ENCODE measurements around the gene TCF7L1. TPM values are rescaled to one million over a fixed set of nuclear protein-coding genes. Genes with fewer than 3 reads are reported as not detected.

TCF7L1 gene, protein sequence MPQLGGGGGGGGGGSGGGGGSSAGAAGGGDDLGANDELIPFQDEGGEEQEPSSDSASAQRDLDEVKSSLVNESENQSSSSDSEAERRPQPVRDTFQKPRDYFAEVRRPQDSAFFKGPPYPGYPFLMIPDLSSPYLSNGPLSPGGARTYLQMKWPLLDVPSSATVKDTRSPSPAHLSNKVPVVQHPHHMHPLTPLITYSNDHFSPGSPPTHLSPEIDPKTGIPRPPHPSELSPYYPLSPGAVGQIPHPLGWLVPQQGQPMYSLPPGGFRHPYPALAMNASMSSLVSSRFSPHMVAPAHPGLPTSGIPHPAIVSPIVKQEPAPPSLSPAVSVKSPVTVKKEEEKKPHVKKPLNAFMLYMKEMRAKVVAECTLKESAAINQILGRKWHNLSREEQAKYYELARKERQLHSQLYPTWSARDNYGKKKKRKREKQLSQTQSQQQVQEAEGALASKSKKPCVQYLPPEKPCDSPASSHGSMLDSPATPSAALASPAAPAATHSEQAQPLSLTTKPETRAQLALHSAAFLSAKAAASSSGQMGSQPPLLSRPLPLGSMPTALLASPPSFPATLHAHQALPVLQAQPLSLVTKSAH
- under 1 TPM in 1 of 6 donors, not detected in 5; 0.35 TPM for polyA plus RNA-seq (ENCODE audit: low read depth in 6 of 6)

- DNase-seq = peak; percentile 7
- Mint-ChIP-seq H3K36me3 (no peaks in the 10 kb centered on the region), H3K27ac (peak within 1 kb of the TSS in 2 of 6 donors; percentile 47), H3K4me1 (peaks cover 10 to 14% (median 12%) of the 10 kb centered on the region in 3 donors), H3K27me3 (peaks cover 56 to 62% (median 58%) of the 10 kb centered on the region in 3 donors), H3K4me3 (peak within 1 kb of the TSS; percentile 78 to 87 (median 82)), H3K9me3 (no peaks in the 10 kb centered on the region)
- ATAC-seq (ENCODE audit: low read depth in 2 of 2) = peak; percentile 69 to 72
Observed at GRCh38 chr2:85132834-85133637, at the start of gene TCF7L1. Gene TCF7L1 (plus strand): TSS chr2:85133392. CDS start chr2:85133685, 293 bp downstream.

- Mint-ChIP-seq H3K27ac (no peak overlapping the region), H3K4me1 (peaks cover 7 to 12% (median 12%) of the 10 kb centered on the region in 3 donors), H3K36me3 (peaks cover 0 to 23% of the 10 kb centered on the region in 2 donors), H3K27me3 (peaks cover 8 to 23% (median 12%) of the 10 kb centered on the region in 3 donors), H3K4me3 (no peak overlapping the region), H3K9me3 (peaks cover 1 to 26% (median 21%) of the 10 kb centered on the region in 7 donors)
- ATAC-seq (ENCODE audit: low read depth in 2 of 2) (no peak), DNase-seq (no peak)
Observed at GRCh38 chr2:85085563-85085962, 47.6 kb upstream of the TCF7L1 start.

DNA sequence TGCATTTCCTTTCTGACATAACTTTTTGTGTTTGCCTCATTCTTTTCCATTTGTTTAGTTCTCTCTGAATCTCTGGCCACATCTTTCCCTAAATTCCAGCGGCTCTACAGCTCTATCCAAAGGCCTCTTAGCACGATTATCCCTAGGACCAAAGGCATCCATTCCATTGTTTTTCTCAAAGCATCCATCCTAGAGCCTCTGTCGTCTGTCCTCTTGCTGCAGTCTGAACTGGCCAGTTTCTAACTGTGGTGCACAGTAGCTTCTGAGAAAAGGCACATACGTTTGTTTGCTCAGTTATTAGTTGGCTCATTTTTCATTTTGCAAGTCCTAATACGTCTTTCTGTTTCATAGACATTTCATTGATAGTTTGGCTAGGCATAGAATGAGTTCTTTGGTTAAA lies 45.7 kb upstream of the TCF7L1 start:
- no peak overlapping the region for H3K4me3 Mint-ChIP-seq
- peaks cover 0 to 7% (median 6%) of the 10 kb centered on the region in 3 donors for H3K4me1 Mint-ChIP-seq
- H3K36me3 Mint-ChIP-seq = peaks cover 0 to 9% of the 10 kb centered on the region in 2 donors
- H3K27me3 Mint-ChIP-seq = peaks cover 8 to 23% (median 12%) of the 10 kb centered on the region in 3 donors
- no peak overlapping the region for H3K27ac Mint-ChIP-seq
- DNase-seq = no peak
- H3K9me3 Mint-ChIP-seq = peaks cover 1 to 13% (median 7%) of the 10 kb centered on the region in 7 donors
- no peak for ATAC-seq (ENCODE audit: low read depth in 2 of 2)

GRCh38 chr2:85088921-85089320 lies 44.3 kb upstream of the TCF7L1 start:
- peak overlapping the region in 1 of 6 donors; percentile 17 for H3K27ac Mint-ChIP-seq
- DNase-seq (no peak), ATAC-seq (ENCODE audit: low read depth in 2 of 2) (no peak)
- no peaks in the 10 kb centered on the region for H3K36me3 Mint-ChIP-seq
- H3K27me3 Mint-ChIP-seq = peaks cover 0 to 13% (median 8%) of the 10 kb centered on the region in 3 donors
- H3K9me3 Mint-ChIP-seq = no peaks in the 10 kb centered on the region
- H3K4me3 Mint-ChIP-seq = no peak overlapping the region
- peaks cover 0 to 6% (median 0%) of the 10 kb centered on the region in 3 donors for H3K4me1 Mint-ChIP-seq

DNA sequence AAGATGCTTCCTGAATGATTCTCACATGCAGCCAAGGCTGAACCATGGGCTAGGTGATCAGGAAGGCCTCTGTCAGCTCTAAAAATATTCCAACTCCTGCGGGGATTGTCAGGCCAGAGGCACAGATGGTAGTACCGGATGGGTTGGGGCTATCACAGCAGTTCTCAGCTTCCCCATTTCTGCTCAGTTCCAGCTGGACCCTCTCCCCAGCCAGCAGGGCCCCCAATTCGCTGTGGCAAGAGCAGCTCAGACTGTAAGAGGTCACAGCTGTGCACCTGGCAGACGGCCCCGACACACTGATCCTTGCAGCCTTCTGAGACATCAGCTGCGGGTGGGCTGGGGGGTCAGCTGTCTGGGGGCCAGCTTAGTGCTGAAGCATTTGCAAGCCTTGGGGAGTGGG lies 43.6 kb upstream of the TCF7L1 start:
- H3K27ac Mint-ChIP-seq = peak overlapping the region in 1 of 6 donors; percentile 7
- DNase-seq = no peak
- H3K9me3 Mint-ChIP-seq = peaks cover 0 to 6% (median 0%) of the 10 kb centered on the region in 7 donors
- H3K27me3 Mint-ChIP-seq = peaks cover 0 to 8% (median 8%) of the 10 kb centered on the region in 3 donors
- peaks cover 0 to 6% (median 0%) of the 10 kb centered on the region in 3 donors for H3K4me1 Mint-ChIP-seq
- no peak for ATAC-seq (ENCODE audit: low read depth in 2 of 2)
- H3K4me3 Mint-ChIP-seq = peak overlapping the region in 2 of 8 donors; percentile 39 to 77
- no peaks in the 10 kb centered on the region for H3K36me3 Mint-ChIP-seq

DNA sequence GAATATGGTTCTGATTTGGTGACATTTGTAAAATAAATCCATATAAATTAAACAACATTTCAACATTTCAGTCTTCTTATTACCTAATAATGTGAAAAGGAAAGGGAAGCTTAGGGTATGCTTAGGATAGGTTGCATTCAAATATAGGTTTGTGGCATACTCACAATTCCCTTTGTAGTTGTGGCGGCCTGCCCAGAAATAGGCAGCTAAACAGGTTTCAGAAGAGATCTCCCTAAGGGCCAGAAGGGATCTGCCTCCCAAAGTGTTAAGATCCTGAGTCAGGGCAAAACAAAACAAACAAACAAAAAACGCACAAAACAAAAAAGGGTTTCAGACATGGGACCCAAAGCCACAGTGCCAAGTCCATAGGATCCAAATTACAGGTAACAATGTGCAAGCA lies 41.4 kb upstream of the TCF7L1 start:
- H3K9me3 Mint-ChIP-seq = peaks cover 0 to 6% (median 0%) of the 10 kb centered on the region in 7 donors
- peaks cover 0 to 16% (median 14%) of the 10 kb centered on the region in 3 donors for H3K27me3 Mint-ChIP-seq
- no peak for DNase-seq
- H3K36me3 Mint-ChIP-seq = no peaks in the 10 kb centered on the region
- no peak for ATAC-seq (ENCODE audit: low read depth in 2 of 2)
- peaks cover 0 to 6% (median 0%) of the 10 kb centered on the region in 3 donors for H3K4me1 Mint-ChIP-seq
- H3K4me3 Mint-ChIP-seq = no peak overlapping the region
- H3K27ac Mint-ChIP-seq = no peak overlapping the region

DNA sequence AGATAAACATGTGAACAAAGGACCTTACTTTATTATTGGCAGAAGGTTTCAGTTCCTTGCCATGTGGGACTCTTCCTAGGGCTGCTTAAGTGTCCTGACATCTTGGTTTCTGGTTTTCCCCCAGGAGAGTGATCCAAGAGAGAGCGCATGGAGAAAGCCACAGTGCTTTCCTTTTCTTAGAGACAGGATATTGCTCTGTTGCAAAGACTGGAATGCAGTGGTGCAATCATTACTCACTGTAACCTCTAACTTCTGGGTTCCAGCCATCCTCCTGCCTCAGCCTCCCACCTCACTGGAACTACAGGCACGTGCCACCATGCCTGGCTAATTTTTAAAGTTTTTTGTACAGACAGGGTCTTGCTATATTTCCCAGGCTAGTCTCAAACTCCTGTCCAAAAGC lies 38.1 kb upstream of the TCF7L1 start:
- Mint-ChIP-seq H3K27me3 (peaks cover 19 to 29% (median 19%) of the 10 kb centered on the region in 3 donors), H3K4me3 (no peak overlapping the region), H3K27ac (no peak overlapping the region), H3K4me1 (no peaks in the 10 kb centered on the region), H3K9me3 (peaks cover 0 to 6% (median 0%) of the 10 kb centered on the region in 7 donors), H3K36me3 (no peaks in the 10 kb centered on the region)
- DNase-seq = no peak
- ATAC-seq (ENCODE audit: low read depth in 2 of 2) = no peak

DNA sequence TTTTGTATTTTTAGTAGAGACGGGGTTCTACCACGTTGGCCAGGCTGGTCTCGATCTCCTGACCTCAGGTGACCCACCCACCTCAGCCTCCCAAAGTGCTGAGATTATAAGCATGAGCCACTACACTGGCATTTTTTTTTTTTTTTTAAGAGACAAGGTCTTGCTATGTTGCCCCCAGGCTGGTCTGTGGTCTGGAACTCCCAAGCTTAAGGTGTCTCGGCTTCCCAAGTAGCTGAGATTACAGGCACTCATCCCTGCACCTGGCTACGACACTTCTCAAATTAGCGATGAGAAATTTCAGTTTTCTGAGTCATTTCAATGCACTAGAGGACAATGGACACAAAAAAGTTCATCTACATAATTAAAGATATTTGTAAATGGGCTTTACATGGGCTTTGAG lies 36.6 kb upstream of the TCF7L1 start:
- Mint-ChIP-seq H3K27me3 (peaks cover 19 to 38% (median 23%) of the 10 kb centered on the region in 3 donors), H3K4me3 (no peak overlapping the region), H3K27ac (no peak overlapping the region), H3K4me1 (no peaks in the 10 kb centered on the region), H3K36me3 (no peaks in the 10 kb centered on the region), H3K9me3 (peaks cover 0 to 6% (median 0%) of the 10 kb centered on the region in 7 donors)
- DNase-seq = no peak
- no peak for ATAC-seq (ENCODE audit: low read depth in 2 of 2)

- no peak for DNase-seq
- Mint-ChIP-seq H3K27ac (no peak overlapping the region), H3K4me3 (no peak overlapping the region), H3K4me1 (no peaks in the 10 kb centered on the region), H3K36me3 (no peaks in the 10 kb centered on the region), H3K9me3 (no peaks in the 10 kb centered on the region), H3K27me3 (peaks cover 4 to 13% (median 10%) of the 10 kb centered on the region in 3 donors)
- no peak for ATAC-seq (ENCODE audit: low read depth in 2 of 2)
Observed at GRCh38 chr2:85104228-85104627, 29.0 kb upstream of the TCF7L1 start.

DNA sequence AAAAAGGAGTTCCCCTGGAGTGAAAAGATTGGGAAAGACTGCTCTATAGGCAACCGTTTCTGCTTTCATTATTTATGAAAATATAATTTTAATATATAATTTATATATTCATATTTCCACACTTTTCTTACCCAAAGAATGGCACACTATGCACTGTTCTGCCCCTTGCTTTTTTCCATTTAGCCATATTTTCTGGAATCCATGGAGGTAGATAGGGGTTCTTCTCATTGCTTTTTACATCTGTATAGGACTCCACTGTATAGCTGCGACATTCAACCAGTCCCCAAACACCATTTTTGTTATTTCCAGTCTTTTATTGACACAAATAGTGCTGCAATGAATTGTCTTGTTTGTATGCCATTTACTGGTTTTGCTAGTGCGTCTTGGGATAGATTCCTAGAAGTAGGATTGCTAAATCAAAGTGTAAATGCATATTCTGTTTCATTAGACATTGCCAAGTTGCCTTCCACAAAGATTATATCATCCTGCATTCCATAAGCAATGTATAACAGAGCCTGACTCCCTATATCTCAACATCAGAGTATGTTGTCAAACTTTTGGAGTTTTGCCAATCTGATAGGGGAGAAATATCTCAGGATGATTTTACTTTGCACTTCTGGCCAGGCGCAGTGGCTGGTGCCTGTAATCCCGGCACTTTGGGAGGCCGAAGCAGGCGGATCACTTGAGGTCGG lies 26.6 kb upstream of the TCF7L1 start:
- H3K4me1 Mint-ChIP-seq = no peaks in the 10 kb centered on the region
- ATAC-seq (ENCODE audit: low read depth in 2 of 2) (no peak), DNase-seq (no peak)
- H3K27me3 Mint-ChIP-seq = peaks cover 4 to 12% (median 7%) of the 10 kb centered on the region in 3 donors
- peaks cover 0 to 1% (median 0%) of the 10 kb centered on the region in 7 donors for H3K9me3 Mint-ChIP-seq
- H3K36me3 Mint-ChIP-seq = no peaks in the 10 kb centered on the region
- H3K27ac Mint-ChIP-seq = no peak overlapping the region
- H3K4me3 Mint-ChIP-seq = no peak overlapping the region

GRCh38 chr2:85110991-85111560 lies 22.1 kb upstream of the TCF7L1 start:
- peaks cover 5 to 40% (median 19%) of the 10 kb centered on the region in 3 donors for H3K27me3 Mint-ChIP-seq

GRCh38 chr2:85111819-85112281 lies 21.3 kb upstream of the TCF7L1 start:
- Mint-ChIP-seq H3K36me3 (no peaks in the 10 kb centered on the region), H3K27ac (no peak overlapping the region), H3K4me3 (no peak overlapping the region), H3K4me1 (no peaks in the 10 kb centered on the region), H3K27me3 (peaks cover 5 to 40% (median 19%) of the 10 kb centered on the region in 3 donors), H3K9me3 (peaks cover 0 to 4% (median 0%) of the 10 kb centered on the region in 7 donors)
- ATAC-seq (ENCODE audit: low read depth in 2 of 2) (no peak), DNase-seq (no peak)

More at GRCh38 chr2:85110991-85111560, 22.1 kb upstream of the TCF7L1 start:
- Mint-ChIP-seq H3K4me1 (no peaks in the 10 kb centered on the region), H3K9me3 (peaks cover 0 to 4% (median 0%) of the 10 kb centered on the region in 7 donors), H3K4me3 (no peak overlapping the region), H3K27ac (no peak overlapping the region), H3K36me3 (no peaks in the 10 kb centered on the region)
- no peak for ATAC-seq (ENCODE audit: low read depth in 2 of 2)
- no peak for DNase-seq
